Stimulated activated CD8-positive, alpha-beta memory T cell treated with anti-CD3 and anti-CD28 coated beads, Interleukin-12 subunit alpha, Interleukin-12 subunit beta, amount 100 ng/mL, for 24 hours (primary cell): ENCODE results near the gene MYCN.
"Not testable (repeated sequence)": the region's sequence is repeated elsewhere in the genome, so short reads cannot be mapped to it uniquely, and the experiment has no call there.

ENCODE experiments used
- DNase-seq: peaks from one replicate; pipeline ENCODE4 v3.0.0-alpha.2; 2020; ENCODE audit errors: extremely low read depth

The MYCN gene

DNA sequence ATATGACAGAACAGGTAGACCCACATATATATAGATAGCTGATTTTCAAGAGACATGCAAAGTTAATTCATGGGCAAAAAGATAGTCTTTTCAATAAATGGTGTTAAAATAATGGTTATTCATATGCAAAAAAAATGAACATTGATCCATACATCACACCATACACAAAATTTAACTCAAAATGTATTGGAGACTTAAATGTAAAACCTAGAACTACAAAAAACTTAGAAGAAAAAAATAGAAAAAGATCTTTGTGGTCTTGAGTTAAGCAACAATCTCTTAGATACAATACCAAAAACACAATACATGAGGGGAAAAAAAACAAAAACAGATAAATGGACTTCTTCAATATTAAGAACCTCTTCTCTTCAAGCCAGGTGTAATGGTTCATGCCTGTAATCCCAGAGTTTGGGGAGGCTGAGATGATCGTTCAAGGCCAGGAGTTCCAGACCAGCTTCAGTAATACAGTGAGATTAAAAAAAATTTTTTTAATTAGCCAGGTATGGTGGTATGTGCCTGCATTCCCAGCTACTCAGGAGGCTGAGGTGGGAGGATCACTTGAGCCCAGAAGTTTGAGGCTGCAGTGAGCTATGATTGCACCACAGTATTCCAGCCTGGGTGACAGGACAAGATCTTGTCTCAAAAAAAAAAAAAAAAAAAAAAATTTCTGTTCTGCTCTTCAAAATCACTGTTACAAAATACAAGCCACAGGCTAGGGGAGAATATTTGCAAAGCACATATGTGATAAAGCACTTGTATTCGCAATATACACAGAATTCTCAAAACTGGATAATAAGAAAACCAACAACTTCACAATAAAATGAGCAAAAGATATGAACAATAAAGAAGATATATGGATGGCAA lies 32.7 kb upstream of the MYCN start:
- no peak for DNase-seq

DNA sequence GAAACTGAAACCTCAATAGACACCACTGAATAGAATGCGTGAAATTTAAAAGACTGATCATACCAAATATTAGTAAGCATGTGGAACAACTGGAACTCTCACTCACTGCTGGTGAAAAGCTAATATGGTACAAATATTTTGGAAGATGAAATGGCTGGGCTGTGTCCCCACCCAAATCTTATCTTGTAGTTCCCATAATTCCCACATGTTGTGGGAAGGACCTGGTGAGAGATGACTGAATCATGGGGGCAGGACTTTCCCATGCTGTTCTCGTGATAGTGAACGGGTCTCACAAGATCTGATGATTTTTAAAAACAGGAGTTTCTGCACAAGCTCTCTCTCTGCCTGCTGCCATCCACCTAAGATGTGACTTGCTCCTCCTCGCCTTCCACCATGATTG lies 32.0 kb upstream of the MYCN start:
- DNase-seq: no peak

DNA sequence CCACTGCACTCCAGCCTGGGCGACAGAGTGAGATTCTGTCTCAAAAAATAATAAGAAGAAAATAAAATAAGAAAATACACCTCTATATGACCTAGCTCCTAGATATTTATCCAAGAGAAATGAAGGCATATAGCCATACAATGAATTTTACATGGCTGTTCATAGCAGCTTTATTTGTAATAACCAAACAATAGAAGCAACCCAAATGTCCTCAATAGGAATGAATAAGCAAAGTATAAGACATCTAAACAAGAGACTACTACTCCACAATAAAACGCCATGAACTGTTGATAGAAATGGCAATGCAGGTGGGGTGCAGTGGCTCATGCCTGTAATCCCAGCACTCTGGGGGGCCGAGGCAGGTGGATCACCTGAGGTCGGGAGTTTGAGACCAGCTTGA lies 31.2 kb upstream of the MYCN start:
- no peak for DNase-seq

DNA sequence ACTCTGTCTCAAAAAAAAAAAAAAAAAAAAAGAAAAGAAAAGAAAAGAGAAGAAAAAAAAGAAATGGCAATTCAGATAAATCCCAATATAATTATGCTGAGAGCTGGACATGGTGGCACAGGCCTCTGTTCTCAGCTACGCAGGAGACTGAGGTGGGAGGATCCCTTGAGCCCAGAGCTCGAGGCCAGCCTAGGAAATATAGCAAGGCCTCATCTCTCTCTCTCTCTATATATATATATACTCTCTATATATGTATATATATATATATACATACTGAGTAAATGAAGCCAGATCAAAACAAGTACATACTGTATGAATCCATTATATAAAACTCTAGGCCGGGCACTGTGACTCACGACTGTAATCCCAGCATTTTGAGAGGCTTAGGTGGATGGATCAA lies 30.6 kb upstream of the MYCN start:
- no peak for DNase-seq

DNA sequence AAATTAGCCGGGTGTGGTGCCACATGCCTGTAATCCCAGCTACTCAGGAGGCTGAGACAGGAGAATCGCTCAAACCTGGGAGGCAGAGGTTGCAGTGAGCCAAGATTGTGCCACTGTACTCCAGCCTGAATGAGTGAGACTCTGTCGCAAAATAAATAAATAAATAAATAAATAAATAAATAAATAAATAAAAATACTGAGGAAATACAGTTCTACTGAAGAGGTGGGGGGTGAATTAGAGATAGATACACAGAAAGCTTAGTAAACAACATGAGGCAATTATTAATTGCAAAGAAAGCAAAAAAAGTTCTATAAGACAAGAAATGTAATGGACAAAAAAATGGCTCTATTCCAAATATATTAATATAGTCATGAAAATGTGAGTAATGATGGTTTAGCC lies 29.1 kb upstream of the MYCN start:
- not testable (repeated sequence) for DNase-seq

DNA sequence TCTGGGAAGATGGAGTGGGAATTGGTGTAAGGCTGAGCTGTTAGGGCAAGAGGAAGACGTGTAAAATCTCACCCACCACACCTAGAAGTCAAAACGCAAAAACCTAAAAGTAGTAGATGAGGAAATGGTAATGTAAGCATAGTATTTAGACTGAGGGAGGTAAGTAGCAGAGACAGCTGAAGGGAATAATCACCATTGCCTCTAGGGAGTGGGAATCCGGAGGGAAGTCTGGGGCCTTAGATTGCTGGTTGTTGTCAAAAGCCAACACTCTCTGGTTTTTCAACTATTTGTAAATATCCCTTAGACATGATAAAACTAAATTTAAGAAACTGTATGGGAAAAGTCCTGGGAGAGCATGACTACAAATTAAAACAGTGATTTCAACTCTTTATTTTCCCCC lies 28.7 kb upstream of the MYCN start:
- no peak for DNase-seq

DNA sequence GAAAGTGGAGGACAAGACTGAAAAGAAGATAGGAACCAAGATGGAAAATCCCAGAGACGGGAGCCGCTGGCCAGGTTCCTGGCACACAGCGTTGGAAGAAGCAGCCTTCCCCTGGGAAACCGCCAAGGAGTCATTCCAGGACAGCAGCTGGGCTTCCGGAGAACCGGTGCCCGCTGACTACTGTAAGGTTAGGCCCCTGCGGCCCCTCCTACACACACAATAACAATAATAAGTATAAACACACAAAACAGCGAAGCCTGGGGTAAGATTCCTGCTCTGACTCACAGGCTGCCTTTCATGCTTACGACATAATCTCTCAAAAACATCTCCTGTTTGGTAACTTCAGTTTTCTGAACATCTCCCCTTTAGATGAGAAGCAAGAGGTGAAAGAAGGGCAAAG lies 28.1 kb upstream of the MYCN start:
- no peak for DNase-seq

DNA sequence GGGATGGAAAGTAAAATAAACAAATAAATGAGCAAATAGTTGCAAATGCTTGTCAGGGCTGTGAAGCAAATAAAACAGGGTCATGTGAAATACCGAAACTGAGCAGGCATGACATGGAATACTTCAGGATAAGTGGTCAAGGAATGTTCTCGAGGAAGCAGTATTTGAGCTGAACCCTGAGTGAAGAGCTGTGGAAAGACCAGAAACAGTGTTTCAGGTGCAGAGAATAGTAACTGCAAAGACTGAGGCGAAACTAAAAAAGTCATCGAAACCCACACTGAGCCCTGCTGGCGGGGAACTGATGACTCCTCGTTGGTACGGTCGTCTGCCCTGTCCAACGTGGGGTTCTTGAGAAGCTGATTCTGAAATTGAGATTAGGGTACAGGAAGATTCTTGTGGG lies 27.2 kb upstream of the MYCN start:
- DNase-seq: no peak

- DNase-seq: no peak
Observed at GRCh38 chr2:15914596-15915385, 25.6 kb upstream of the MYCN start.

DNA sequence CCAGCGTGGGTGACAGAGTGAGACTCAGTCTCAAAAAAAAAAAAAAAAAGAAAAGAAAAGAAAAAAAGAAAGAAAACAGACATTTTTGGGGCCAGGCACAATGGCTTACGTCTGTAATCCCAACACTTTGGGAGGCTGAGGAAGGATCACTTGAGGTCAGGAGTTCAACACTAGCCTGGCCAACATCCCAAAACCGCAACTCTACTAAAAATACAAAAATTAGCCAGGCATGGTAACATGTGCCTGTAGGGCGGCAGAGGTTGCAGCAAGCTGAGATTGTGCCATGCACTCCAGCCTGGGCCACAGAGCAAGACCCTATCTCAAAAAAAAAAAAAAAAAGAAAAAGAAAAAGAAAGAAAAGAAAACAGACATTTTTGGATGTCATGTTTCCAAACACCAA lies 24.8 kb upstream of the MYCN start:
- not testable (repeated sequence) for DNase-seq

GRCh38 chr2:15916336-15916735 lies 24.0 kb upstream of the MYCN start:
- DNase-seq: no peak

DNA sequence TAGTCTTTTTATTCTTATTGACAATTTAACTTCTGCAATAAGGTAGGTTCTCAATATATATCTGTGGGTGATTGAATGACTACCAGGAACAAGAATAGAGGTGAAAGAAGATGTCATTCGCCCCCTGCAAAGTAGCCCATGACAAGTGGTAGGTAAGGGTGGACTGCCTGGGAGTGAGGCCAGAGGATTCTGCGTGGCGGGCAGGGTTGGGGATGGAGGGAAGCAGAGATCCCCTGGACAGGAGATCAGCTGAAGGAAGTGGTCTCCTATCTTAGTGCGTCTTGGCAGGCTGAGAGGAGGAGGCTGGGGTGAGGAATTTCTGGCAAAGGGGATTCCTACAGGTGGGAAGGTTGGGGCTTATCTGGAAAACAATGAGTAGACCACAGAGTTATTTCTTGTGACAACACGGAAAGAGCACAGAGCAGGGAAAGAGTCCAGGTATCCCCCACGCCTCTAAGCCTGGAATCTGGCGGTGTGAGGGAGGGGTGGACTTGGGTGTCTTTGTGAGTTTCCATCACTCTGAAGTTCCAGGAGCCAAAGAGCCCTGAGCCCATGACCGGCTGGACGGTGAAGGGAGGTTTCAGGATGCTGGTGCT lies 21.5 kb upstream of the MYCN start:
- no peak for DNase-seq

GRCh38 chr2:15919716-15920434 lies 20.5 kb upstream of the MYCN start:
- no peak for DNase-seq

- DNase-seq: no peak
Observed at GRCh38 chr2:15920696-15921095, 19.7 kb upstream of the MYCN start.

- no peak for DNase-seq
Observed at GRCh38 chr2:15923597-15923996, 16.8 kb upstream of the MYCN start.

- DNase-seq: no peak
Observed at GRCh38 chr2:15925819-15926218, 14.5 kb upstream of the MYCN start.

GRCh38 chr2:15926252-15926651 lies 14.1 kb upstream of the MYCN start:
- DNase-seq: no peak

- no peak for DNase-seq
Observed at GRCh38 chr2:15927551-15928218, 12.7 kb upstream of the MYCN start.

GRCh38 chr2:15929008-15929407 lies 11.3 kb upstream of the MYCN start:
- not testable (repeated sequence) for DNase-seq

DNA sequence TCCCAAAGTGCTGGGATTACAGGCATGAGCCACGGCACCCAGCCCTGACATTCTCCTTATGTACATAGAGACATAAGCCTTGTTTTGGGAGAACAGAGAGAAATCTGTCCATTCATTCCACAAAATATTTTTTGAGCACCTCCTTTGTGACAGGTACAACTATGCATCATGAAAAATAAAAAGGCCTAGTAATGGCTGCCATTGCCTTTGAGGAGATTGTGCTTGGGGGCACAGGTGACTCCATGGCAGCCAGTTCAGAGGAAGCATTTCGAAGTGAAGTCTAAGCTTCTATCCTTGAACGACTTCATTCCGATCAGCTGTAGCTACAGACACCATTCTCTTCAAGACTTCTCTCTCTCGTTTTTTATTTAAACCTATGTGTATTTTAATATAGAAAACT lies 10.5 kb upstream of the MYCN start:
- no peak for DNase-seq

DNA sequence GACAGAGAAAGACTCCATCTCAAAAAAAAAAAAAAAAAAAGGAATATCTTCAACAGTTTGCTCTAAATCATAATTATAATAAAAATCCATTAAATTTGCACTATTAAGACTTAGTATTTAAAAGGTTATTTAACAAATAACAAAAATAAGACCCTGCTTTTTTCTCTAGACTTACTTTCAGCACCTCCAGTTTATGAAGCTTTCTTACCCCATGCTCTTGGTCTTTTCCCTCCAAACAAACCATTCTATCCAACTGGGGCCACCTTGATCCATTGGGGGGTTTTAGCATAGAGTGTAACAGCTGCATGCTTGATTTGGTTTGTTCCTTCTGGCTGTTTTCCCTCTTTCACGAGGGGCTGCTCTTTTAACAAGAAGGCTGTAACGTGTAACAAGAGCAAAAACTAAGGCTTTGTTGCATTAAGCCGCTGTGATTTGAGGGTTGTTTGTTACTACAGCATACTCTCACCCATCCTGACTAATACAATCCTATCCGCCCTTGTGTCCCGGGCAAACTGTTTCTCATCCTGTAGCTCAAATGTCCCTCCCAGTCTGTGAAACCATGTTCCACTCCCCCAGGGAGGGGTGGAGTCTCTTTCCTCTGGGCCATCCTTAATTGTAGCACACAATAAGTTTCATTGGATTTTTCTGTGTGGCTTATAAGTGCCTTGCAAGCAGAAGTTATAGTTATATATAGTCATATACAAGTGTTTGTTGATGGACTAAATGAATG lies 9.6 kb upstream of the MYCN start:
- DNase-seq: no peak
